Pancreas (tissue), 10 donors: ENCODE results near the gene KBTBD7. TPM values are rescaled to one million over a fixed set of nuclear protein-coding genes. Genes with fewer than 3 reads are reported as not detected.
A peak's percentile ranks its signal among the peaks of the same experiment; 100 is the strongest.

Experiments
- ATAC-seq, 4 donors: fragments of 200-7000 bp; cut with Tn5 transposase; one replicate each; pipeline versions ENCODE4 v1.8.0 to v1.9.1; 2020; ENCODE audit warnings: mild to moderate bottlenecking in 4 of 4, moderate library complexity in 4 of 4
- DNase-seq, 6 donors: peaks; one replicate each; pipeline ENCODE4 v3.0.0-alpha.2; 2020
- FAIRE-seq: peaks from 2 replicates; lab custom pipeline; 2012; peaks lifted over from hg19 to GRCh38; lab: Jason Lieb, UNC
- H3K27ac ChIP-seq, 4 donors: fragments of 200-600 bp; sonication (generic); 1 replicate in 3 of 4; 2 replicates in 1 of 4; pipeline versions ENCODE4 v1.5.0 to v1.8.0; 2020
- H3K27me3 ChIP-seq, 4 donors: fragments of 200-600 bp; one replicate each; pipeline ENCODE4 v1.8.0; 2021
- H3K36me3 ChIP-seq, 3 donors: fragments of 200-600 bp; sonication (generic) in 1 of 3; one replicate each; pipeline versions ENCODE4 v1.5.0 to v1.8.0; 2020 to 2021
- H3K4me1 ChIP-seq, 3 donors: fragments of 200-600 bp; one replicate each; pipeline ENCODE4 v1.8.0; 2021
- H3K4me3 ChIP-seq, 4 donors: fragments of 200-600 bp; sonication (generic) in 2 of 4; one replicate each; pipeline versions ENCODE4 v1.5.0 to v1.8.0; 2020 to 2021
- H3K9me3 ChIP-seq, 4 donors: fragments of 200-600 bp; one replicate each; pipeline ENCODE4 v1.8.0; 2021
- CTCF ChIP-seq, 4 donors: fragments of 200-600 bp; sonication (generic) in 3 of 4; IDR thresholded peaks; one replicate each; pipeline versions ENCODE4 v1.5.0 to v1.8.0; 2021; ENCODE audit warnings: antibody characterized with exemption in 4 of 4
- WGBS, 2 donors: extraction: QIAGEN DNeasy Blood & Tissue Kit; methylation state at CpG; one replicate each; pipeline ENCODE4 v1.1.7; 2013; 5-methylcytosine and 5-hydroxymethylcytosine counted together
- intact Hi-C, 3 donors: fragments of 100-400 bp; cut with DNase I; formaldehyde crosslinking; loops; one replicate each; pipeline versions ENCODE4 v1.11.1 to v1.14.2; 2022
- polyA plus RNA-seq, 2 donors: library from polyadenylated mRNA; stranded (reverse); fragments of 200-250 nt; gene quantifications; one replicate each; pipeline ENCODE4 v1.2.3, GENCODE V29; 2013
- total RNA-seq, 6 donors: library from RNA; stranded (reverse); fragmentation: NEBNext Ultra II Directional in 4 of 6; extraction: Animal tissue kit (Norgen Biotek cat#: 25700) in 4 of 6; gene quantifications; one replicate each; pipeline versions ENCODE4 v1.2.1 to v1.2.4, GENCODE V29; 2021 to 2023
- donor health status: healthy with polysubstance abuse.
- donor health status: DM: no; HTN: no; CAD: no; lungs with moderate emphysema.
- donor health status: DM: no; HTN: no; CAD: no.
- donor health status: control.
- donor health status: control.
- donor health status: Bipolar disorder and iron deficiency.
- donor health status: DM: yes; HTN: yes; CAD: no.
- donor health status: DM: no; HTN: no; CAD: no.
- donor health status: DM: no; HTN: no; CAD: no.
- donor health status: DM: yes; HTN: yes; CAD: no.

KBTBD7 gene
- total and polyA plus RNA-seq, 8 donors = 1.9 to 5.9 (median 3.4) TPM

GRCh38 chr13:41231786-41232185 lies 37.4 kb upstream of the KBTBD7 start:
- intact Hi-C loops = no loop called here
- ATAC-seq = peak; percentile 89 to 96 (median 92)
- Histone ChIP-seq H3K4me3 (peak overlapping the region in 1 of 4 donors; percentile 7), H3K9me3 (no peaks in the 10 kb centered on the region), H3K27ac (peak overlapping the region; percentile 43 to 85 (median 76)), H3K4me1 (peaks cover 22 to 32% (median 26%) of the 10 kb centered on the region in 3 donors), H3K27me3 (no peaks in the 10 kb centered on the region), H3K36me3 (no peaks in the 10 kb centered on the region)
- peak; percentile 90 to 96 (median 94) for DNase-seq
- no peak for FAIRE-seq
- WGBS, 2 donors = 36 to 48% methylated on average over 3 of the region's 3 CpGs
- no peak for TF ChIP-seq CTCF (IDR thresholded peaks at IDR 0.05)

GRCh38 chr13:41231025-41231677 lies 36.8 kb upstream of the KBTBD7 start:
- ATAC-seq (peak; percentile 61 to 83 (median 78)), DNase-seq (peak in 2 of 6 donors; percentile 22 to 41), FAIRE-seq (no peak)
- no peak for TF ChIP-seq CTCF (IDR thresholded peaks at IDR 0.05)
- peaks cover 20 to 25% (median 22%) of the 10 kb centered on the region in 3 donors for H3K4me1 ChIP-seq
- H3K4me3 ChIP-seq = peak overlapping the region in 1 of 4 donors; percentile 7
- 54 to 57% methylated on average over 2 of the region's 2 CpGs for WGBS, 2 donors
- peak overlapping the region; percentile 43 to 85 (median 76) for H3K27ac ChIP-seq
- H3K9me3 ChIP-seq = no peaks in the 10 kb centered on the region
- no peaks in the 10 kb centered on the region for H3K36me3 ChIP-seq
- H3K27me3 ChIP-seq = no peaks in the 10 kb centered on the region
- intact Hi-C loops = no loop called here

- intact Hi-C loops = no loop called here
- no peak for TF ChIP-seq CTCF (IDR thresholded peaks at IDR 0.05)
- H3K4me1 ChIP-seq = peaks cover 15 to 21% (median 17%) of the 10 kb centered on the region in 3 donors
- DNase-seq (no peak), ATAC-seq (no peak), FAIRE-seq (no peak)
- H3K4me3 ChIP-seq = no peak overlapping the region
- H3K9me3 ChIP-seq = no peaks in the 10 kb centered on the region
- no peak overlapping the region for H3K27ac ChIP-seq
- H3K36me3 ChIP-seq = peaks cover 0 to 3% (median 0%) of the 10 kb centered on the region in 3 donors
- H3K27me3 ChIP-seq = no peaks in the 10 kb centered on the region
These were observed 35.0 kb upstream of the KBTBD7 start for GRCh38 chr13:41229356-41229755.

GRCh38 chr13:41224113-41225110 lies 30.0 kb upstream of the KBTBD7 start:
- Histone ChIP-seq H3K36me3 (peaks cover 0 to 4% (median 0%) of the 10 kb centered on the region in 3 donors), H3K4me1 (no peaks in the 10 kb centered on the region), H3K27ac (no peak overlapping the region), H3K27me3 (no peaks in the 10 kb centered on the region), H3K4me3 (no peak overlapping the region), H3K9me3 (no peaks in the 10 kb centered on the region)
- intact Hi-C loops = loop anchor here in 1 of 3 donors (5.0 kb wide), 1 partner anchor 147 kb away; no protein-coding TSS in a partner anchor
- ATAC-seq (no peak), DNase-seq (no peak), FAIRE-seq (no peak)
- TF ChIP-seq CTCF (IDR thresholded peaks at IDR 0.05) = no peak
- 79 to 87% methylated on average over 7 of the region's 7 CpGs for WGBS, 2 donors
